CD8-positive, alpha-beta memory T cell (primary cell): ENCODE measurements around the gene SMPD3. TPM values are rescaled to one million over a fixed set of nuclear protein-coding genes. Genes with fewer than 3 reads are reported as not detected.

ENCODE experiments used
- CTCF ChIA-PET: fragments of 350-600 bp; sonication (Branson Sonifier 250); formaldehyde crosslinking; loops from one replicate; lab custom pipeline; 2021; ENCODE audit warnings: antibody characterized with exemption; lab: Charles Lee
- POLR2A ChIA-PET: fragments of 350-600 bp; sonication (Branson Sonifier 250); formaldehyde crosslinking; loops from one replicate; lab custom pipeline; 2021; ENCODE audit warnings: antibody characterized with exemption; lab: Charles Lee
- DNase-seq, 5 donors: peaks; one replicate each; pipeline versions ENCODE4 v3.0.0 to v3.0.0-alpha.2; 2020 to 2022; ENCODE audit warnings: mixed read lengths in 1 of 5
- H3K27ac ChIP-seq: one replicate; pipeline ENCODE4 v1.7.0; 2013; ENCODE audit warnings: low read depth, mild to moderate bottlenecking, low read length, moderate library complexity
- H3K27me3 ChIP-seq: 2 replicates; pipeline ENCODE4 v1.7.0; 2013; ENCODE audit warnings: low read length, mild to moderate bottlenecking; ENCODE audit not compliant: insufficient read depth, poor library complexity, severe bottlenecking
- H3K36me3 ChIP-seq: 2 replicates; pipeline ENCODE4 v1.7.0; 2013; ENCODE audit warnings: mild to moderate bottlenecking, low read length, moderate library complexity; ENCODE audit not compliant: insufficient read depth
- H3K4me1 ChIP-seq: 2 replicates; pipeline ENCODE4 v1.7.0; 2013; ENCODE audit warnings: mild to moderate bottlenecking, low read length, moderate library complexity; ENCODE audit not compliant: insufficient read depth
- H3K4me3 ChIP-seq: 2 replicates; pipeline ENCODE4 v1.7.0; 2013; ENCODE audit warnings: mild to moderate bottlenecking, low read length
- H3K9me3 ChIP-seq: 2 replicates; pipeline ENCODE4 v1.7.0; 2013; ENCODE audit warnings: mild to moderate bottlenecking, low read length
- H3K27ac Mint-ChIP-seq, 8 donors: one replicate each; pipeline ENCODE4 v1.8.0; 2020 to 2021; ENCODE audit warnings: mixed read lengths in 8 of 8, mild to moderate bottlenecking in 6 of 8, inconsistent platforms in 3 of 8, moderate library complexity in 3 of 8
- H3K27me3 Mint-ChIP-seq, 2 donors: one replicate each; pipeline ENCODE4 v1.8.0; 2020 to 2021; ENCODE audit warnings: mixed read lengths in 2 of 2, mild to moderate bottlenecking in 1 of 2, moderate library complexity in 1 of 2
- H3K36me3 Mint-ChIP-seq, 3 donors: one replicate each; pipeline ENCODE4 v1.8.0; 2020 to 2021; ENCODE audit warnings: mixed read lengths in 3 of 3, inconsistent platforms in 1 of 3, mild to moderate bottlenecking in 1 of 3
- H3K4me1 Mint-ChIP-seq, 3 donors: one replicate each; pipeline ENCODE4 v1.8.0; 2020 to 2021; ENCODE audit warnings: mixed read lengths in 3 of 3, inconsistent platforms in 1 of 3, mild to moderate bottlenecking in 1 of 3
- H3K4me3 Mint-ChIP-seq, 7 donors: one replicate each; pipeline ENCODE4 v1.8.0; 2020 to 2021; ENCODE audit warnings: mixed read lengths in 7 of 7, mild to moderate bottlenecking in 6 of 7, moderate library complexity in 4 of 7, inconsistent platforms in 2 of 7
- H3K9me3 Mint-ChIP-seq, 5 donors: one replicate each; pipeline ENCODE4 v1.8.0; 2020 to 2022; ENCODE audit warnings: mixed read lengths in 5 of 5, mild to moderate bottlenecking in 3 of 5, moderate library complexity in 2 of 5, inconsistent platforms in 1 of 5
- polyA plus RNA-seq: library from polyadenylated mRNA; unstranded; fragments of 300-500 nt; fragmentation: Illumina TruSeq; gene quantifications from one replicate; pipeline ENCODE4 v1.2.3, GENCODE V29; 2021
- total RNA-seq, 2 experiments: library from RNA; stranded (reverse); gene quantifications; one replicate each; pipeline ENCODE4 v1.2.3, GENCODE V29; 2021

SMPD3 gene
- total and polyA plus RNA-seq, 3 experiments from 2014 or later: 0.15 to 1.6 (median 0.22) TPM

DNA sequence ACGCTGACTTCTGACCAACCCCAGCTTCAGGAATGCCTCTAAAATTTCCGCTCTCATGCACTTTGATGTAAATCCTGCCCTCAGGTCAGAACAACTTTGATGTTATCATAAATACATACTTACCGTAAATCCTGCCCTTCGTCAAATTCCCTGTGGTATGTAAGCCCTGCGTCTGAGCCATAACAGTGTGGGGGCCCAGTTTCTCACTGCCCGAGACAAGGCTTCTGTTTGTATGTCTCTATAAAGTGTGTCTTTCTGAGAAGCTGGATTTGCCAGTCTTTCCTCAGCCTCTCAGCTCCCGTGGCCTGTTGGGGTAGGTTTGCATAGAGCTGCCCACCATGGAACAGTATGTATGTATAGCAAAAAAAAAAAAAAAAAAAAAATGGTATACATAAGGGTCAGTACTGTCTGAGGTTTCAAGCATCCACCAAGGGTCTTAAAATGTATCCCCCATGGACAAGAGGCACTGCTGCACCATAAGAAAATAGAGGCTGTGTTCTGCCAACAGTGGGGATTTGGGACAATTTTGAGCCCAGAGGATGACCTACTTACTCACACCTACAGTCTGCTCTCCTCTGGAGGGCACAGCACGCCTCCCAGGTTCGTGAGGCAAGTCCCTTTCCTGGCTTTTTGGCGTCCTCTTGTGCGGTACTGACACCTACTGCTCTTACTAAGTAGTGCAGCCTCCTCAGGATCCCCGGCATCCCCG lies 120.0 kb downstream of the SMPD3 start:
- H3K9me3 Mint-ChIP-seq: no peaks in the 10 kb centered on the region

DNA sequence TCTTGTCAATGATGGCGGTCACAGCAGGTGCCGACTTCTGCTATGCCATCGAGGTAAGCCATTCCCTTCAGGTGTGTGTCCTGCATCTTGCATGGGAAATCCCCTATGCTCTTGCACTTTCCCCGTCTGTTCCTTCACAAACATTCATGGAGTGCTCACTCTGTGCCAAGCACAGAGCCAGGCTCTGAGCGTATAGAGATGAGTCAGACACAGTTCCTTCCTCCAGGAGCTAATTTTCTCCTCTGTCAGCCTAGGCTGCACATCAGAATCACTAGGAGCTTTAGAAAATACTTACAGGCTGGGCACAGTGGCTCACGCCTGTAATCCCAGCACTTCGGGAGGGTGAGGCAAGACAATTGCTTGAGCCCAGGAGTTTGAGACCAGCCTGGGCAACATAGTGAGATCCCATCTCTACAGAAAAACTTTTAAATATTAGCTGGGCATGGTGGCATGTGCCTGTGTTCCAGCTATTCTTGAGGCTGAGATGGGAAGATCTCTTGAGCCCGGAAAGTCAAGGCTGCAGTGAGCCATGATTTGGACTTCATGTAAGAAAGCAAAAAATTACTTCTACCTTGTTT lies 123.4 kb downstream of the SMPD3 start:
- H3K4me3 ChIP-seq: no peak overlapping the region
- peaks cover 0 to 64% (median 10%) of the 10 kb centered on the region in 3 donors for H3K36me3 Mint-ChIP-seq
- ChIA-PET CTCF (interaction anchor here (22.5 kb wide), 1 partner anchor 64 kb away, joined by 405 read pairs; the partner anchor contains the start of gene SLC7A6), POLR2A (no interaction called here)
- no peak for DNase-seq
- H3K36me3 ChIP-seq: peaks cover 17% of the 10 kb centered on the region
- no peaks in the 10 kb centered on the region for H3K9me3 Mint-ChIP-seq
- H3K27ac Mint-ChIP-seq: no peak overlapping the region
- H3K4me1 Mint-ChIP-seq: peaks cover 5 to 14% (median 6%) of the 10 kb centered on the region in 3 donors
- H3K27ac ChIP-seq: no peak overlapping the region
- no peaks in the 10 kb centered on the region for H3K9me3 ChIP-seq
- H3K27me3 ChIP-seq: no peaks in the 10 kb centered on the region
- H3K4me1 ChIP-seq: peaks cover 4% of the 10 kb centered on the region
- no peak overlapping the region for H3K4me3 Mint-ChIP-seq
- no peaks in the 10 kb centered on the region for H3K27me3 Mint-ChIP-seq

More for the DNA sequence above, 120.0 kb downstream of the SMPD3 start:
- no peaks in the 10 kb centered on the region for H3K9me3 ChIP-seq
- H3K4me3 ChIP-seq: no peak overlapping the region
- H3K36me3 ChIP-seq: peaks cover 18% of the 10 kb centered on the region
- POLR2A ChIA-PET: interaction anchor here (0.6 to 3.6 kb wide), 4 partner anchors 64 to 969 kb away, joined by 4 to 14 read pairs (median 6); partner anchors contain the start of gene SLC7A6
- CTCF ChIA-PET: interaction anchor here (0.7 to 22.5 kb wide), 33 partner anchors 9 to 256 kb away, joined by 3 to 405 read pairs (median 6); partner anchors contain the start of genes PLA2G15, PRMT7, SLC7A6 and SLC7A6OS
- peaks cover 12% of the 10 kb centered on the region for H3K4me1 ChIP-seq
- H3K4me3 Mint-ChIP-seq: no peak overlapping the region
- no peak overlapping the region for H3K27ac ChIP-seq
- peaks cover 0 to 64% (median 10%) of the 10 kb centered on the region in 3 donors for H3K36me3 Mint-ChIP-seq
- H3K4me1 Mint-ChIP-seq: peaks cover 3 to 12% (median 5%) of the 10 kb centered on the region in 3 donors
- H3K27me3 Mint-ChIP-seq: no peaks in the 10 kb centered on the region
- peak overlapping the region in 5 of 8 donors; percentile 7 to 83 (median 38) for H3K27ac Mint-ChIP-seq
- H3K27me3 ChIP-seq: no peaks in the 10 kb centered on the region
- peak; percentile 59 to 87 (median 70) for DNase-seq

DNA sequence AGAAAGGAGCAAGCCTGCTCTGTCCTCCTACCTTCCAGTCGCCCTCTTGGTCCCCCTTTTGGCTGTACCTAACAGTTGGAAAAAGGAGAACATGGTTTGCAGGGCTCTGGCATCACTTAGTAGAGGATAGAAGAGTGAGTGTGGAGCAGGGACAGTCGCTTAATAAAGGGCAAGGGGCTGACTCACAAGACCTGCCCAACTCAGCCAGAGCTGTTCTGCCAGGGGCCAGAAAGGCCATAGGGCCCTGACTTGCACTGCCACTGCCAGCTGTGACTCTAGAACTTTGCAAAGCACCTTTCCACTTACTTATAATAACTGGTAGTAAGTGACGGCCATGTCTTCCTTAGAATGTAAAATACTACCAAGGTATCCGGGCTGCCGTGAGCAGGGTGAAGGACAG lies 124.0 kb downstream of the SMPD3 start:
- peaks cover 18% of the 10 kb centered on the region for H3K36me3 ChIP-seq
- no peak overlapping the region for H3K4me3 ChIP-seq
- H3K9me3 ChIP-seq: no peaks in the 10 kb centered on the region
- DNase-seq: no peak
- Mint-ChIP-seq H3K36me3 (peaks cover 0 to 65% (median 10%) of the 10 kb centered on the region in 3 donors), H3K27me3 (no peaks in the 10 kb centered on the region), H3K4me1 (peaks cover 5 to 17% (median 8%) of the 10 kb centered on the region in 3 donors), H3K27ac (peak overlapping the region in 2 of 8 donors; percentile 72 to 89), H3K9me3 (no peaks in the 10 kb centered on the region), H3K4me3 (no peak overlapping the region)
- H3K27me3 ChIP-seq: no peaks in the 10 kb centered on the region
- ChIA-PET CTCF (interaction anchor here (22.5 kb wide), 1 partner anchor 64 kb away, joined by 405 read pairs; the partner anchor contains the start of gene SLC7A6), POLR2A (no interaction called here)
- H3K4me1 ChIP-seq: peaks cover 4% of the 10 kb centered on the region
- no peak overlapping the region for H3K27ac ChIP-seq

DNA sequence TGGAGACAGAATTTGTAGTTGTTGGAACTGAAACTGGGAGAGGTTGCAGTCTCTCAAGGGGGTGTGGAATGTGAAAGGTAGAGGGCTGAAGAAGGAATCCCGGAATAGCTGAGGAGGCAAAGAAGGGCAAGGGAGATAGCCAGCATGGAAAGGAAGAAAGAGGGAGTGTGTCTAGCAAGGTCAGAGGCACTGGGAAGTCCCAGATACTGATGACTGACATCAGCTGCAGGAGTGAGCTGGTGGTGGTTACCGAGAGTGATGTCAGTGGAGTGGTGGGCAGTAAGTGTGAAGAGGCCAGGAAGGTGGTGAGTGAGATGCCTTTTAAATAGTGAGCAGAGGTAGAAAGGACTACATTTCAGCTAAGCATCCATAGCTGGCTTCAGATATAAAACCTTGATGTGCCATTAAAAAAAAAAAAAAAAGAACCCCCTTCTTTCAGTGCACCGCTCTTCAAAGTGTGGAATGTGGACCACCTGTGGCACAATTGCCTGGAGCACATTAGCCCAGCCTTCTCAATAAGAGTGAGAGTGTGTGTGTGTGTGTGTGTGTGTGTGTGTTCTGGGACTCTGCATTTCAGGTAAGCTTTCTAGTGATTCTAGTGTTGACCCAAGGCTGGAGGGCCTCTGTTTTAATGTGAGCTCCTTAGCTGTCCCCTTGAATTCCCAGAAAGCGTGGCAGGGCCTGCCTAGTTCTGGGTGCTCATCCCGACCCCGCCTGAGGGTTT lies 129.0 kb downstream of the SMPD3 start:
- CTCF ChIA-PET: interaction anchor here (1.4 to 22.5 kb wide), 2 partner anchors 9 to 59 kb away, joined by 6 to 405 read pairs; partner anchors contain the start of gene SLC7A6
- POLR2A ChIA-PET: interaction anchor here (0.5 to 0.7 kb wide), 2 partner anchors 29 to 257 kb away, joined by 3 to 4 read pairs; no protein-coding TSS in a partner anchor
- peaks cover 16% of the 10 kb centered on the region for H3K36me3 ChIP-seq
- Mint-ChIP-seq H3K36me3 (peaks cover 0 to 69% (median 11%) of the 10 kb centered on the region in 3 donors), H3K4me1 (peaks cover 19 to 31% (median 22%) of the 10 kb centered on the region in 3 donors), H3K9me3 (no peaks in the 10 kb centered on the region), H3K27me3 (no peaks in the 10 kb centered on the region), H3K27ac (peak overlapping the region in 7 of 8 donors; percentile 3 to 88 (median 73)), H3K4me3 (no peak overlapping the region)
- H3K4me1 ChIP-seq: no peaks in the 10 kb centered on the region
- no peaks in the 10 kb centered on the region for H3K9me3 ChIP-seq
- H3K27ac ChIP-seq: no peak overlapping the region
- H3K27me3 ChIP-seq: no peaks in the 10 kb centered on the region
- H3K4me3 ChIP-seq: no peak overlapping the region
- no peak for DNase-seq

DNA sequence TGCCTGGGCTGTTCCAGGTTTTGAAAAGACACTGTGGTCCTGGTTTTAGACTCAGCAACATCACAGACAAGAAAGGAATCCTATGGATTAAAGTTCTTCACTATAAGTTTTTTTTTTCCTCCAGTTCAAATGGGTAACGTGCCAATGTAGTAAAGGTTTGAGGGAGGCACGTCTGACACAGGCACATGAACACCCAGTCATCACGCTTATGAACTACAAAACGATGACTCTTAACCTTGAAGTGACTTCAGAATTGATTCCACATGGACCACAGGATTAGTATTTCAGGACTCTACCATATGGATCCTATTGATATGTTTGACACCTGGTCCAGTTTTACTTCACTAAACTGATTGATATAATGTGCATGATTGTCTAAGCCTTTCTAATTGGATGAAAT lies 135.2 kb downstream of the SMPD3 start:
- POLR2A ChIA-PET: no interaction called here
- H3K36me3 ChIP-seq: peaks cover 15% of the 10 kb centered on the region
- Mint-ChIP-seq H3K27me3 (no peaks in the 10 kb centered on the region), H3K4me3 (peak overlapping the region in 2 of 7 donors; percentile 15 to 75), H3K27ac (peak overlapping the region in 1 of 8 donors; percentile 61), H3K36me3 (peaks cover 0 to 62% (median 15%) of the 10 kb centered on the region in 3 donors), H3K9me3 (no peaks in the 10 kb centered on the region), H3K4me1 (peaks cover 43 to 55% (median 47%) of the 10 kb centered on the region in 3 donors)
- H3K27me3 ChIP-seq: no peaks in the 10 kb centered on the region
- no peaks in the 10 kb centered on the region for H3K9me3 ChIP-seq
- H3K27ac ChIP-seq: no peak overlapping the region
- CTCF ChIA-PET: interaction anchor here (22.5 kb wide), 1 partner anchor 52 kb away, joined by 405 read pairs; the partner anchor contains the start of gene SLC7A6
- no peak overlapping the region for H3K4me3 ChIP-seq
- H3K4me1 ChIP-seq: peaks cover 38% of the 10 kb centered on the region
- DNase-seq: no peak

DNA sequence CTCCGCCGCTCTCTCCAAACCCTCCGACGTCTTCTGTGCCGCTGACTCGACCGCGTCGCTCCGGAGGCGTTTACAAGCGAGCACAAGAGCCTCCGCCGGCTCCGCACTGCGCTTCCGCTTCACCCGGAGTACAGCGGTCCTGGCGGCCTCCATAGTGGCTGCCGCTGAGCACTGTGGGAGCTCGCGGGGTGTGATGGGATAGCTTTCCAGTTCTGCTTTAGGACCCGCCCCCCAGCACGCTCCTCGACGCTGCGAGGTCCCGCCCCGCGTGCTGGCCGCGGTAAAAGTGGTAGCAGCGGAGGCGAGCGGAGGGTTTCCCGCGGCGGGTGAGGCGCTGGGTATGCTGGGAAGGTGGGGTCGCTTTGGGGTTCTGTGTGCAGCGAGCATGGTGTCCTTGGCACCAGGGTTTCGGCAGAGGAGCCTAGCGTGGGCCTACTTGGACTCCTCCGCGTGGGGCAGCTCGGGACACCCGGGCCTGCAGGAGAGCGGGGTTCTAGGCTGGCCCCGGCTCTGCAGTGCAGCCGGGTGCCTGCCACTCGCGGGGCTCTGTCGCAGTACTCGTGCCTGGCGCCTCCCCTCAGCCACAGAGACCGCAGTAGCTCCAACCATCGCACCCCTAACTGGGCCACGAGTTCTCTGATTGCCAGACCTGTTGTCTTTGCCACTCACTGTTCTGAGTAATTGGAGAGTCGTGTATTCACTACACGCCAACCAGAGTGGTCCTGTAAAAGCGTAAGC lies 137.4 kb downstream of the SMPD3 start, which contains the start of the genes PRMT7 and SLC7A6OS:
Gene PRMT7, plus strand, starts transcription at position 246 of the 738 bp plus-strand sequence. CDS start 4,961 bp downstream, outside the sequence.
Gene SLC7A6OS, minus strand, starts transcription at position 173 of the 738 bp plus-strand sequence. Its CDS starts 20 bp downstream, at position 153.
- no peaks in the 10 kb centered on the region for H3K9me3 Mint-ChIP-seq
- no peaks in the 10 kb centered on the region for H3K27me3 ChIP-seq
- H3K9me3 ChIP-seq: no peaks in the 10 kb centered on the region
- H3K27ac ChIP-seq: peak within 1 kb of the TSS; percentile 83
- peak within 1 kb of the TSS; percentile 95 for H3K4me3 ChIP-seq
- peaks cover 14% of the 10 kb centered on the region for H3K36me3 ChIP-seq
- peak within 1 kb of the TSS; percentile 92 to 98 (median 98) for H3K27ac Mint-ChIP-seq
- H3K27me3 Mint-ChIP-seq: no peaks in the 10 kb centered on the region
- POLR2A ChIA-PET: interaction anchor here (0.5 to 2.2 kb wide), 14 partner anchors 9 to 994 kb away, joined by 3 to 26 read pairs (median 5); partner anchors contain the start of genes ESRP2 and SLC7A6
- CTCF ChIA-PET: interaction anchor here (0.6 to 11.2 kb wide), 17 partner anchors 9 to 494 kb away, joined by 3 to 131 read pairs (median 6); partner anchors contain the start of gene SLC7A6
- peaks cover 0 to 60% (median 15%) of the 10 kb centered on the region in 3 donors for H3K36me3 Mint-ChIP-seq
- peak; percentile 90 to 94 (median 92) for DNase-seq
- H3K4me3 Mint-ChIP-seq: peak within 1 kb of the TSS; percentile 90 to 99 (median 98)
- peaks cover 44 to 63% (median 53%) of the 10 kb centered on the region in 3 donors for H3K4me1 Mint-ChIP-seq
- H3K4me1 ChIP-seq: peaks cover 43% of the 10 kb centered on the region
